Sigmoid colon (tissue), 4 donors: ENCODE data around the gene HIVEP3.

ENCODE experiments used
- CTCF ChIP-seq, 4 experiments: fragments of 450-650 bp in 3 of 4; fragments of 200-600 bp in 1 of 4; IDR thresholded peaks; one replicate each; pipeline ENCODE4 v1.5.1; 2016 to 2019; ENCODE audit warnings: antibody characterized with exemption in 4 of 4, mild to moderate bottlenecking in 3 of 4, moderate library complexity in 2 of 4
- POLR2A ChIP-seq, 2 donors: fragments of 450-650 bp; IDR thresholded peaks; one replicate each; pipeline ENCODE4 v1.6.1; 2016; ENCODE audit warnings: antibody characterized with exemption in 2 of 2, mild to moderate bottlenecking in 2 of 2, moderate library complexity in 2 of 2
- POLR2AphosphoS5 ChIP-seq, 4 donors: sonication (generic); formaldehyde crosslinking; IDR thresholded peaks; one replicate each; pipeline ENCODE4 v1.6.1; 2017; ENCODE audit warnings: antibody characterized with exemption in 4 of 4

GRCh38 chr1:41671116-41671755 is 247.5 kb downstream of the HIVEP3 start:
- TF ChIP-seq CTCF (IDR thresholded peaks at IDR 0.05) (no peak), POLR2AphosphoS5 (IDR thresholded peaks at IDR 0.05) (no peak), POLR2A (IDR thresholded peaks at IDR 0.05) (no peak)
